Small intestine (tissue), 4 donors: ENCODE data around the gene KLLN. TPM values are rescaled to one million over a fixed set of nuclear protein-coding genes. Genes with fewer than 3 reads are reported as not detected.

Experiments used
- polyA plus RNA-seq, 4 donors: library from polyadenylated mRNA; stranded (reverse) in 3 of 4; unstranded in 1 of 4; fragments of 200-250 nt in 3 of 4; fragments of 120-200 nt in 1 of 4; gene quantifications; one replicate each; pipeline versions ENCODE4 v1.2.1 to v1.2.3, GENCODE V29; 2013
- donor health status: healthy with polysubstance abuse.
- donor health status: Bipolar disorder and iron deficiency.
- donor health status: healthy.

Gene KLLN
- polyA plus RNA-seq, 4 donors, result 0.27 to 1.3 (median 0.55) TPM; not detected in 1

Other genes starting within 250 kb of the KLLN start
- 10 to 100 TPM; 28.4 to 90.5 (median 58.1) TPM for gene PAPSS2, start 203.7 kb downstream of the KLLN start, polyA plus RNA-seq
- 10 to 100 TPM in 2 of 4 donors, 1 to 10 TPM in 2; 5.1 to 34.4 (median 11.4) TPM for gene ATAD1, start 45.3 kb downstream of the KLLN start, polyA plus RNA-seq
- 10 to 100 TPM; 18.8 to 73.2 (median 27.7) TPM for gene PTEN, start 92 bp upstream of the KLLN start, polyA plus RNA-seq